Stimulated activated CD4-positive, alpha-beta T cell treated with anti-CD3 and anti-CD28 coated beads, Interleukin-15, amount 100 ng/mL, for 1 hour (primary cell): Measurements from ENCODE around the gene CCDC13.

Experiments used
- DNase-seq, 2 donors: peaks; one replicate each; pipeline ENCODE4 v3.0.0-alpha.2; 2020; ENCODE audit warnings: low read depth in 1 of 2, low spot score in 1 of 2

The CCDC13 gene

GRCh38 chr3:42800251-42800650, 27.2 kb upstream of the CCDC13 start:
- DNase-seq: no peak

GRCh38 chr3:42799376-42799775, 26.3 kb upstream of the CCDC13 start:
- no peak for DNase-seq

DNA sequence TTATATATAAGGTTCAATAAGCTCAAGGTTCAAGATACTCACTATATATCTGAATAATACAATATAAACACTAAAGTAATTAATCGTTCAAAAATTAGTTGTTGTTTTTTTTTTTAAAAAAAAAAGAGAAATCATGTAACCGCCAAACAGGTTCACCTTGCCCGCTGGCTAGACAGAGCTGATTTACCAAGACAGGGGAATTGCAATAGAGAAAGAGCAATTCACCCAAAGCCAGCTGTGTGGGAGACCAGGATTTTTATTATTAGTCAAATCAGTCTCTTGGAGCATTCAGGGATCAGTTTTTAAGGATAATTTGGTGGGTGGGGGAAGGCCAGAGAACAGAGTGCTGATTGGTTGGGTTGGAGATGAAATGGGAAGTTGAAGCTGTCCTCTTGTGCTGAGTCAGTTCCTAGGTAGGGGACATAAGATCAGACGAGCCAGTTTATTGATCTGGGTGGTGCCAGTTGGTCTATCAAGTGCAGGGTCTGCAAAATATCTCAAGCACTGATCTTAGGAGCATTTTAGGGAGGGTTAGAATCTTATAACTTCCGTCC, 23.4 kb upstream of the CCDC13 start:
- DNase-seq: no peak

GRCh38 chr3:42795621-42796181, 22.6 kb upstream of the CCDC13 start:
- no peak for DNase-seq

DNA sequence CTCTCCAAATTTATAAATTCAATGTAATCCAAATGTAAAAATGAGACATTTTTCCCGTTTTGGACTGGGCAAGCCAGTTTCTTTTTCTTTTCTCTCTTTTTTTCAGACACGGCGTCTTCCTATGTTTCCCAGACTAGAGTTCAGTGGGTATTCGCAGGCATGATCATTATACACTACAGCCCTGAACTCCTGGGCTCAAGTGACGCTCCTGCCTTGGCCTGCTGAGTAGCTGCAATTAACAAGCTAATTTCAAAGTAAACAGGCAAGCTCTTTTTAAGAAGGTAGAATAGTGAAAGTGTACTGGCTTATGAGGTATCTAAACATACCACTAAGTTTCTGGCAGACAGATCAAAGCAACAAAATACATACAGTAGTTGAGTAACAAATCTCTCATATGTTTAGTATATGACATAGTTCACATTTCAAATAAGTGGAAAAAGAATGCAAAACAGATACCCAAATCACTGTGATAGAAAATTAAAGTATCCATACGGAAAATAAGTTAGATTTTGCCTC, 17.7 kb upstream of the CCDC13 start:
- DNase-seq: no peak

GRCh38 chr3:42786631-42787030, 13.6 kb upstream of the CCDC13 start:
- DNase-seq: no peak

DNA sequence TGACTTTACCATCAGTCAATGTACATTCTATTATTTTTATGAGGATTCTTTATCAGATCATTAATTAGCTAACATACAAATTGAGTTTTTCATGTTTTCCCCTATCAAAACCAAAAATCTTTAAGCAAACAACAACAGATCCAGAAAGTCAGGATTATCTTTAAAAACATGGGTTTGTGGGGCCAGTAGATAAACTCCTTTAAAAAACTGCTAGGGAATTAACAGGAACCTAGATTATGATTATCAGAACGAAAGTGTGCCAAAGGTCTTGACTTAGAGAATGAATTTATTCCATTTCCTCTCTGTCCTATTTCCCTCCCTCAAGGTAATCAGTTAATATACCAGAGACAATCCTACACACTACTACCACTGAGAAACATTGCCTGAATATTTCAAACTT, 13.2 kb upstream of the CCDC13 start:
- no peak for DNase-seq

- no peak for DNase-seq
These were observed 8.0 kb upstream of the CCDC13 start for GRCh38 chr3:42780892-42781700.

DNA sequence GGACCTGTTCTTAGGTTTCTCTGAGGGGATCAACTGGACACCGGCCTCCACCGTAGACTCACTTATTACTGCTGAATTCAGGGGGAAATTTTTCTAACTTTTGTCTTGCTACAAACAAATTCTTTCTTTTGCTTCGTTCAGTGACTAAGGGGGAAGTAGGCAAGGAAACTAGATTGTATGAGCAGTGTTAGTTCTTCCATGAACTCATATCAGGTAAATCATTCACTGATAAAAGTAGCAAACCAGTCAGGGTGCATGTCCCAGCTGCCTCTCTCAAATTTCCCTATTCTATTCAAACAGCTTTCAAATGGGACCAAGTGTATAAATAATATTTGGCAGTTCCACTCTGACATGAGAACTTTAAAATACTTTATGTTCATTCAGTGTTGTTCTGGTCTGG, 7.3 kb upstream of the CCDC13 start:
- DNase-seq: no peak

GRCh38 chr3:42778644-42779043, 5.6 kb upstream of the CCDC13 start:
- DNase-seq: no peak

- no peak for DNase-seq
These were observed 327 bp upstream of the CCDC13 start for GRCh38 chr3:42773409-42773751.

DNA sequence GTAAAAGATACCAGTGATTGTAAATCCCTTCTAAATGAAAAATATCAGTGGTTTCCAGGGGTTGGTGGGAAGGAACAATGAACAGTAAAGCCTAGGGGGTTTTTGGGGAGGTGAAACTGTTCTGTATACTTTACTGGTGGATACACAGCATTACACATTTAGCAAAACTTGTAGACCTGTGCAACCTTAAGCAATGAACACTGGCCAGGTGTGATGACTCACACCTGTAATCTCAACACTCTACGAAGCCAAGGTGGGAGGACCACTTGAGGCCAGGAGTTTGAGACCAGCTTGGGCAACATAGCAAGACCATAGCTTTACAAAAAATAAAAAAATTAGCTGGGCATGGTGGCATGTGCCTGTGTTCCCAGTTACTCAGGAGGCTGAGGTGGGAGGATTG, 1.8 kb downstream of the CCDC13 start:
- DNase-seq: no peak

GRCh38 chr3:42769477-42770131, 3.4 kb downstream of the CCDC13 start:
- DNase-seq: no peak

DNA sequence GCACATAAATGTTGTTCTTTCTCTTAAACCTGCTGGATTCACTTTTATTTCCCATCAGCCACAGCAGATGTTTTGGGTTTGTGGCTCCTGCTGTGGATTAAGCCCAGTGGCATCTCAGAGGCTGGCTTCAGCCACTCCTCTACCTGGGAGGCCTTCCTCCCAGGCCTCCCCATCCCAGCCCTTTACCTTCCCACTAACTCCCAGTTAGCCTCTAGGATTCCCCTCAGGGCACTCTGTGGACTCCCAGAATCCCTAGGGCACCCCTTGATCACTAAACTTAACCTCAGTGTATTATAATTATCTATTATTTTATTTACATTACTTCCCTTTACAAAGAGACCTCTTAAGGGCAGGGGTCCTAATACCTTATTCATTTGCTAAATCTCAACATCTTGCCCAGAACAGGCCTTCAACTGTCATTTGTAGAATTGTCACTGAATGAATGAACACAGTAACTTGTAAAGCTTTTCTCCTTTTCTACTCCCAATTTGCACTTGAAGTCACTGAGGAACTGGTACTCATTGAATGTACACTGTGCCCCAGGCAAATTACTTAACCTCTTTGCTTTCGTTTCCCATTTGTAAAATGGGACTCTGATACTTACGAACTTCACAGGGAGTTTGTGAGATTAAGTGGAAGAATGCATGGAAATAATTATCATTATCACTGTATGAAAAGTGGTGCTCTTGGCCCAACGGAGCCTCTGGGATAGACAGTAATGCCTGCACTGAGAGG, 8.3 kb downstream of the CCDC13 start:
- no peak for DNase-seq

DNA sequence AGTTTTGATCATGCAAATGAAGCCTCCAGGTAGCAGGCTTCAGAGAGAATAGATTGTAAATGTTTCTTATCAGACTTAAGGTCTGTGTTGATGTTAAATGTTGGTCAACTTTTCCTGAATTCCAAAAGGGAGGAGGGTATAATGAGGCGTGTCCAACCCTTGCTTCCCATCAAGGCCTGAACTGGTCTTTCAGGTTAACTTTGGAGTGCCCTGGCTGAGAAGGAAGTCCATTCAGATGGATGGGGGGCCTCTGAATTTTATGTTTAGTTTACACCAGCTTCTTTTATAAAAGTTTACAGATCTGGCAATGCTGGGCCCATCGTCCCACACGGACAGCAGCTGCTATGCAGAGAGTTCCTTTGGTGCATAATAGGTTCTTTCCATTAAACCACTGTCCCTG, 8.9 kb downstream of the CCDC13 start:
- DNase-seq: no peak

GRCh38 chr3:42763021-42763420, 10.0 kb downstream of the CCDC13 start:
- DNase-seq: no peak

DNA sequence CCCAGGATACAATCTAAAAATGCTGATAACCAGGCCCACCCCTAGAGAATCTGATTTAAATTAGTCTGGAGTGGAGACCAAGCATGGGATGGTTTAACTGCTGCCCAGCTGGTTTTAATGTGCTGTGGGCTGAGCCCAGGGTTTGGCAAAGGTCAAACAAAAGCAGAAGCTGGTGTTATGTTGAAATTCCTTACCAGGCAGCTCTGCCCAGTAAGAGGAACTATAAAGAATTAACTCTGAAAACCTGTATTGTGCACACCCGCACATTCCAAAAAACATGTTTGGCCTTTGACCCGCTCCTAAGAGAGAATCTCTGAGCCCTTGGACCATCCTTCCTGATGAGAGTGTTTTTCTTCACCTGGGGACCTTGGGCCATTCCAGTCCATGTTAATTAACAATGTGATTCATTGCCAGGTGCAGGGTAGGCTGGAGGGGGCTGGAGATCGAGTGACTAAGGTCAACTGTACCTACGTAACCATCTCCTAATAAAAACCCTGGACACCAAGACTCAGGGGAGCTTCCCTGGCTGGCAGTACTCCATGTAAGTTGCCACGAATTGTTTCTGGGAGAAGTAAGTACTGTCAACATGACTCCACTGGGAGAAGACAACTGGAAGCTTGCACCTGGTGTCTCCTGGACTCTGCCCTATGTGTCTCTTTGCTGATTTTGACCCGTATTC, 10.9 kb downstream of the CCDC13 start:
- no peak for DNase-seq

- no peak for DNase-seq
These were observed 14.9 kb downstream of the CCDC13 start for GRCh38 chr3:42758126-42758525.

DNA sequence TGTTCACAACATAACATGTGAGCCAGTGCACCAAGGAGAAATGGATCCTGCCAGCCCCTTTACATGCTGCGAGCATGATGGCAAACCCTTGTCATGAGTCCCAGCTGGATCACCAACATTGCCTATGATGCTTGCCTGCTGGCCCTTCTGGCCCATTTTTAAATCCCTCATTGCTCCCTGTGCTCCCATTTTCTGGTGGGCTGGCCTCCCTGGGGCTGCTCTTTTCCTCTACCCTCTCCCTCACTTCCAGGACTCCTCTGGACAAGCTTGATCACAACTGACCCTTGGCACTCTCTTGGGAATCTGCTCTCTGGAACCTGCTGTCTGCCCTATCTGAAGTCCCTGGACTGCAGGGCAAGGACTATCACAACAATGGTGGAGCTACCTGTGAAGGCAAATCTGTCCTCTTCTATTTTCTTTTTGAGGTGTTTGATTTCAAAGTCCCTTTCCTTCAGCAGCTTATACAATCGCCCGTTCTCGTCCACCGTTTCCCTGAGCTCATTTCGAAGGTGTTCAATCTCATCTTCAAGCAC, 16.3 kb downstream of the CCDC13 start:
- no peak for DNase-seq
